ENCODE results near the gene ACAD11.

DNA sequence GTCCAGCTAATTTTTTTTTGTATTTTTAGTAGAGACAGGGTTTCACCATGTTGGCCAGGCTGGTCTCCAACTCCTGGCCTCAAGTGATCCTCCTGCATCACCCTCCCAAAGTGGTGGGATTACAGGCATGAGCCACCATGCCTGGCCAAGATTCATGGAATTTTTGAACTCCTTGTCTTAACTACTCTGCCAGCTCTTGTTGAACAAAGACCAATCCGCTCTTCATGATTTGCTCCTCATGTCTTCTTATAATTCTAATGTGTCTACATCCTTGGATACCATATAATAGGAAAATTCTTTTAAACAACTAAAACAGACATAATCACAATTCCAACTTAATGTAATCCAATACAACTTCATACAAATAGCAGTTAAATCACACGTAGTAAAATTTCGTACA lies 21.8 kb upstream of the ACAD11 start:
- no peak for TF ChIP-seq ZNF232 (CRISPR knock-in tag; IDR thresholded peaks at IDR 0.05)
- TF ChIP-seq, protein P1, sequence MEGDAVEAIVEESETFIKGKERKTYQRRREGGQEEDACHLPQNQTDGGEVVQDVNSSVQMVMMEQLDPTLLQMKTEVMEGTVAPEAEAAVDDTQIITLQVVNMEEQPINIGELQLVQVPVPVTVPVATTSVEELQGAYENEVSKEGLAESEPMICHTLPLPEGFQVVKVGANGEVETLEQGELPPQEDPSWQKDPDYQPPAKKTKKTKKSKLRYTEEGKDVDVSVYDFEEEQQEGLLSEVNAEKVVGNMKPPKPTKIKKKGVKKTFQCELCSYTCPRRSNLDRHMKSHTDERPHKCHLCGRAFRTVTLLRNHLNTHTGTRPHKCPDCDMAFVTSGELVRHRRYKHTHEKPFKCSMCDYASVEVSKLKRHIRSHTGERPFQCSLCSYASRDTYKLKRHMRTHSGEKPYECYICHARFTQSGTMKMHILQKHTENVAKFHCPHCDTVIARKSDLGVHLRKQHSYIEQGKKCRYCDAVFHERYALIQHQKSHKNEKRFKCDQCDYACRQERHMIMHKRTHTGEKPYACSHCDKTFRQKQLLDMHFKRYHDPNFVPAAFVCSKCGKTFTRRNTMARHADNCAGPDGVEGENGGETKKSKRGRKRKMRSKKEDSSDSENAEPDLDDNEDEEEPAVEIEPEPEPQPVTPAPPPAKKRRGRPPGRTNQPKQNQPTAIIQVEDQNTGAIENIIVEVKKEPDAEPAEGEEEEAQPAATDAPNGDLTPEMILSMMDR (IDR thresholded peaks at IDR 0.05) = no peak
- TF ChIP-seq, protein P2, sequence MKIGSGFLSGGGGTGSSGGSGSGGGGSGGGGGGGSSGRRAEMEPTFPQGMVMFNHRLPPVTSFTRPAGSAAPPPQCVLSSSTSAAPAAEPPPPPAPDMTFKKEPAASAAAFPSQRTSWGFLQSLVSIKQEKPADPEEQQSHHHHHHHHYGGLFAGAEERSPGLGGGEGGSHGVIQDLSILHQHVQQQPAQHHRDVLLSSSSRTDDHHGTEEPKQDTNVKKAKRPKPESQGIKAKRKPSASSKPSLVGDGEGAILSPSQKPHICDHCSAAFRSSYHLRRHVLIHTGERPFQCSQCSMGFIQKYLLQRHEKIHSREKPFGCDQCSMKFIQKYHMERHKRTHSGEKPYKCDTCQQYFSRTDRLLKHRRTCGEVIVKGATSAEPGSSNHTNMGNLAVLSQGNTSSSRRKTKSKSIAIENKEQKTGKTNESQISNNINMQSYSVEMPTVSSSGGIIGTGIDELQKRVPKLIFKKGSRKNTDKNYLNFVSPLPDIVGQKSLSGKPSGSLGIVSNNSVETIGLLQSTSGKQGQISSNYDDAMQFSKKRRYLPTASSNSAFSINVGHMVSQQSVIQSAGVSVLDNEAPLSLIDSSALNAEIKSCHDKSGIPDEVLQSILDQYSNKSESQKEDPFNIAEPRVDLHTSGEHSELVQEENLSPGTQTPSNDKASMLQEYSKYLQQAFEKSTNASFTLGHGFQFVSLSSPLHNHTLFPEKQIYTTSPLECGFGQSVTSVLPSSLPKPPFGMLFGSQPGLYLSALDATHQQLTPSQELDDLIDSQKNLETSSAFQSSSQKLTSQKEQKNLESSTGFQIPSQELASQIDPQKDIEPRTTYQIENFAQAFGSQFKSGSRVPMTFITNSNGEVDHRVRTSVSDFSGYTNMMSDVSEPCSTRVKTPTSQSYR (CRISPR knock-in tag; IDR thresholded peaks at IDR 0.05) = no peak
- TF ChIP-seq, protein P3, sequence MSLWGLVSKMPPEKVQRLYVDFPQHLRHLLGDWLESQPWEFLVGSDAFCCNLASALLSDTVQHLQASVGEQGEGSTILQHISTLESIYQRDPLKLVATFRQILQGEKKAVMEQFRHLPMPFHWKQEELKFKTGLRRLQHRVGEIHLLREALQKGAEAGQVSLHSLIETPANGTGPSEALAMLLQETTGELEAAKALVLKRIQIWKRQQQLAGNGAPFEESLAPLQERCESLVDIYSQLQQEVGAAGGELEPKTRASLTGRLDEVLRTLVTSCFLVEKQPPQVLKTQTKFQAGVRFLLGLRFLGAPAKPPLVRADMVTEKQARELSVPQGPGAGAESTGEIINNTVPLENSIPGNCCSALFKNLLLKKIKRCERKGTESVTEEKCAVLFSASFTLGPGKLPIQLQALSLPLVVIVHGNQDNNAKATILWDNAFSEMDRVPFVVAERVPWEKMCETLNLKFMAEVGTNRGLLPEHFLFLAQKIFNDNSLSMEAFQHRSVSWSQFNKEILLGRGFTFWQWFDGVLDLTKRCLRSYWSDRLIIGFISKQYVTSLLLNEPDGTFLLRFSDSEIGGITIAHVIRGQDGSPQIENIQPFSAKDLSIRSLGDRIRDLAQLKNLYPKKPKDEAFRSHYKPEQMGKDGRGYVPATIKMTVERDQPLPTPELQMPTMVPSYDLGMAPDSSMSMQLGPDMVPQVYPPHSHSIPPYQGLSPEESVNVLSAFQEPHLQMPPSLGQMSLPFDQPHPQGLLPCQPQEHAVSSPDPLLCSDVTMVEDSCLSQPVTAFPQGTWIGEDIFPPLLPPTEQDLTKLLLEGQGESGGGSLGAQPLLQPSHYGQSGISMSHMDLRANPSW (CRISPR knock-in tag; conservative IDR thresholded peaks at IDR 0.05; ENCODE audit: low read depth) = no peak
- TF ChIP-seq CREB1 (CRISPR knock-in tag; IDR thresholded peaks at IDR 0.05) = no peak
- TF ChIP-seq RELA (CRISPR knock-in tag; IDR thresholded peaks at IDR 0.05; ENCODE audit: borderline replicate concordance) = no peak
- no peak for TF ChIP-seq ZNF416 (CRISPR knock-in tag; IDR thresholded peaks at IDR 0.05)
- no peak for TF ChIP-seq JUN (CRISPR knock-in tag; IDR thresholded peaks at IDR 0.05)
- TF ChIP-seq, protein P4, sequence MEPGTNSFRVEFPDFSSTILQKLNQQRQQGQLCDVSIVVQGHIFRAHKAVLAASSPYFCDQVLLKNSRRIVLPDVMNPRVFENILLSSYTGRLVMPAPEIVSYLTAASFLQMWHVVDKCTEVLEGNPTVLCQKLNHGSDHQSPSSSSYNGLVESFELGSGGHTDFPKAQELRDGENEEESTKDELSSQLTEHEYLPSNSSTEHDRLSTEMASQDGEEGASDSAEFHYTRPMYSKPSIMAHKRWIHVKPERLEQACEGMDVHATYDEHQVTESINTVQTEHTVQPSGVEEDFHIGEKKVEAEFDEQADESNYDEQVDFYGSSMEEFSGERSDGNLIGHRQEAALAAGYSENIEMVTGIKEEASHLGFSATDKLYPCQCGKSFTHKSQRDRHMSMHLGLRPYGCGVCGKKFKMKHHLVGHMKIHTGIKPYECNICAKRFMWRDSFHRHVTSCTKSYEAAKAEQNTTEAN (CRISPR knock-in tag; IDR thresholded peaks at IDR 0.05) = no peak
- no peak for TF ChIP-seq NR2C2 (CRISPR knock-in tag; IDR thresholded peaks at IDR 0.05)
- TF ChIP-seq, protein P5, sequence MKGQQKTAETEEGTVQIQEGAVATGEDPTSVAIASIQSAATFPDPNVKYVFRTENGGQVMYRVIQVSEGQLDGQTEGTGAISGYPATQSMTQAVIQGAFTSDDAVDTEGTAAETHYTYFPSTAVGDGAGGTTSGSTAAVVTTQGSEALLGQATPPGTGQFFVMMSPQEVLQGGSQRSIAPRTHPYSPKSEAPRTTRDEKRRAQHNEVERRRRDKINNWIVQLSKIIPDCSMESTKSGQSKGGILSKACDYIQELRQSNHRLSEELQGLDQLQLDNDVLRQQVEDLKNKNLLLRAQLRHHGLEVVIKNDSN (CRISPR knock-in tag; IDR thresholded peaks at IDR 0.05) = no peak
- TF ChIP-seq TCF7 (CRISPR knock-in tag; IDR thresholded peaks at IDR 0.05; ENCODE audit: low read depth) = no peak
- TF ChIP-seq, protein P6, sequence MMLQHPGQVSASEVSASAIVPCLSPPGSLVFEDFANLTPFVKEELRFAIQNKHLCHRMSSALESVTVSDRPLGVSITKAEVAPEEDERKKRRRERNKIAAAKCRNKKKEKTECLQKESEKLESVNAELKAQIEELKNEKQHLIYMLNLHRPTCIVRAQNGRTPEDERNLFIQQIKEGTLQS (CRISPR knock-in tag; conservative IDR thresholded peaks at IDR 0.05) = no peak

Data from WTC11 (cell line).